ENCODE data around the gene METTL16.
"Not testable (repeated sequence)": the region's sequence is repeated elsewhere in the genome, so short reads cannot be mapped to it uniquely, and the experiment has no call there.

The METTL16 gene

DNA sequence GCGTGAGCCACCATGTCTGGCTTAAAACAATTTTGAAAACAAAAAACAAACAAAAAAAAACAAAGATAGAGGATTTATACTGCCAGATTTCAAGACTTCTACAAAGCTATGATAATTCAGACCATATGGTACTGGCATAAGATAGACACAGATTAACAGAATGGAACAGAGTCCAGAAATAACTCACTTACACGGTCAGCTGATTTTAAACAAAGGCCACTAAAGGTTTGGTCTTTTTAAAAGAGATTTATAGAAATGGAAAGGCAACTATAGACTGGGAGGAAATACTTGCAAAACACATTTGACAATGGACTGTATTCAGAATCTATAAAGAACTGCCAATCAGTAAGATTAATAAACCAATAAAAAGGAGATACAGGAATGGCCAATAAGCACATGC, 62.2 kb downstream of the METTL16 start:
- no peak for DNase-seq

DNA sequence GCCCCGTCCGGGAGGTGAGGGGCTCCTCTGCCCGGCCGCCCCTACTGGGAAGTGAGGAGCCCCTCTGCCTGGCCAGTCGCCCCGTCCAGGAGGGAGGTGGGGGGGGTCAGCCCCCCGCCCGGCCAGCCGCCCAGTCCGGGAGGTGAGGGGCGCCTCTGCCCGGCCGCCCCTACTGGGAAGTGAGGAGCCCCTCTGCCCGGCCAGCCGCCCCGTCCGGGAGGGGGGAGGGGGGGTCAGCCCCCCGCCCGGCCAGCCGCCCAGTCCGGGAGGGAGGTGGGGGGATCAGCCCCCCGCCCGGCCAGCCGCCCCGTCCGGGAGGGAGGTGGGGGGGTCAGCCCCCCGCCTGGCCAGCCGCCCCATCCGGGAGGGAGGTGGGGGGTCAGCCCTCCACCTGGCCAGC, 64.2 kb downstream of the METTL16 start:
- DNase-seq: not testable (repeated sequence)

DNA sequence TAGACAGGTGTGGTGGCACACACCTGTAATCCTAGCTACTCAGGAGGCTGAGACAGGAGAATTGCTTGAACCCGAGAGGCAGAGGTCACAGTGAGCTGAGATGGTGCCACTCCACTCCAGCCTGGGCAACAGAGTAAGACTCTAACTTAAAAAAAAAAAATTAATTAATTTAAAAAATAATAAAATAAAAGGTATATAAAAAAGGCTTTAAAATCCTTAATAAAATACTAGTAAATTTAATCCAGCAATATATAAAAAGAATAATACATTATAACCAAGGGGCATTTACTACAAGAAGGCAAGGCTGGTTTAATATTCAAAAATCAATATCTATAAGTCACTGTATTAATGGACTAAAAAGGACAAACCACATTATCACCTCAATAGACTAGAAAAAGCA, 66.0 kb downstream of the METTL16 start:
- DNase-seq: no peak

DNA sequence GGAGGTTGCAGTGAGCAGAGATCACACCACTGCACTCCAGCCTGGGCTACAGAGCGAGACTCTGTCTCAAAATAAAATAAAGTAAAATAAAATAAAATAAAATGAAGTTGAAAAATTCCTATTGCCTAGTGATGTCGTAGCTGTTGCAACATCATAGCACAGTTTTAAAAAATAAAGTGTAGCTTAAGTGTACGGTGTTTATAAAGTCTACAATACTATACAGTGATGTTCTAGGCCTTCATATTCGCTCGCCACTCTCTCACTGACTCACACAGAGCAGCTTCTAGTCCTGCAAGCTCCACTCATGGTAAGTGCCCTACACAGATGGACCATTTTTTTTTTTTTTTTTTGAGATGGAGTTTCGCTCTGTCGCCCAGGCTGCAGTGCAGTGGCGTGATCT, 67.3 kb downstream of the METTL16 start:
- no peak for DNase-seq

DNA sequence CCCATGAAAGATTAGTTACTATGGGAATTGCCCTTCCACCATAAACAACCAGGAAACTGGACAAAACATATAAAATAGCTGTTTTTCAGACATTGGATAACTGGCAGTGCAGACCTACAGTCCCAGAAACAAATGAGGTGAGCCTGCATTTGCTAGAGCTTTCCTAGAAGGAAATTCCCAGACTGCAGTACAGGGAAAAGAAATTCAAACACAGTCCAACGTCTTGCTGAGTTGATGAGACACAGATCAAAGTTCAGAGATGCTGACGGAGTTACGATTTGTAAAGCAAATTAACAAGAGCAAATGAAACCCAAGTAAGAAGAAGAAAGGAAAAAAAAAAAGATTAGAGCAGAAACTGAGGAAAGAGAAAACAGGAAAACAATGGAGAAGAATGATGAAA, 69.5 kb downstream of the METTL16 start:
- DNase-seq: no peak

DNA sequence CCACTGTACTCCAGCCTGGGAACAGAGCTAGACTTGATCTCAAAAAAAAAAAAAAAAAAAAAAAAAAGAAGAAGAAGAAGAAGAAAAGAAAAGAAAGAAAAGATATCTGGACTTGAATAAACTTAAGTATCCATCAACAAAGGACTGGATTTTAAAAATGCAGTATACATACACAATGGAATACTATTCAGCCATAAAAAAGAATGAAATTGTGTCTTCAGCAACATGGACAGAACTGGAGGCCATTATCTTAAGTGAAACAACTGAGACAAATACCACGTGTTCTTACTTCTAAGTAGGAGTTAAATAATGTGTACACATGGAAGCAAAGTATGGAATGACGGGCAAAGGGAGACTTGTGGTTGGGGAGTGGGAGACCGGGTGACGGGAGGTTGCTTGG, 70.8 kb downstream of the METTL16 start:
- DNase-seq: no peak

DNA sequence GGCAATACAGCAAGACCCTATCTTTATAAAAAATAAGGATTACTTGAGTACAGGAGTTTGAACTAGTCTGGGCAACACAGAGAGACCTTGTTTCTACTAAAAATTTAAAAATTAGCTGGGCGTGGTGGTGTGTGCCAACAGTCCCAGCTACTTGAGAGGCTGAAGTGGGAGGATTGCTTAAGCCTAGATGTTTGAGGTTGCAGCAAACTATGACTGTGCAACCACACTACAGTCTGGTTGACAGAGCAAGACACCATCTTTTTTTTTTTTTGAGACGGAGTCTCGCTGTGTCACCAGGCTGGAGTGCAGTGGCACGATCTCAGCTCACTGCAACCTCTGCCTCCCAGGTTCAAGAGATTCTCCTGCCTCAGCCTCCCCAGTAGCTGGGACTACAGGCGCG, 71.7 kb downstream of the METTL16 start:
- not testable (repeated sequence) for DNase-seq

DNA sequence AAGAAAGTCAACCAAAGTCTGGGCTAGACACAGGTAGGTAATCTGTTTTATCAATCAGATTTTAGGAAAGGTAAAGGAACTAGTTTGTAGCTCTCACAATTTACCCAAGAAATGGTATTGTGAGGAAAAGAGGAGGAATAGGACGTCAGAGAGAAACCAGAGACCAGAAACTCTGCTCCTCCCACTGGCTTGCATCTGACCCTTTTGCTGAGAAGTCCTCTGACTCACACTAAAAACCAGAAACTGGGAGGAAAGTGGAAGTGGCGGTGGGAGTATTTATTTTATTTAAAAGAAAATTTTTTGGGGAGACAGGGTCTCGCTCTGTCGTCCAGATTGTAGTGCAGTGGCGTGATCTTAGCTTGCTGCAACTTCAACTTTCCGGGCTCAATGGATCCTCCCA, 72.9 kb downstream of the METTL16 start:
- DNase-seq: no peak

DNA sequence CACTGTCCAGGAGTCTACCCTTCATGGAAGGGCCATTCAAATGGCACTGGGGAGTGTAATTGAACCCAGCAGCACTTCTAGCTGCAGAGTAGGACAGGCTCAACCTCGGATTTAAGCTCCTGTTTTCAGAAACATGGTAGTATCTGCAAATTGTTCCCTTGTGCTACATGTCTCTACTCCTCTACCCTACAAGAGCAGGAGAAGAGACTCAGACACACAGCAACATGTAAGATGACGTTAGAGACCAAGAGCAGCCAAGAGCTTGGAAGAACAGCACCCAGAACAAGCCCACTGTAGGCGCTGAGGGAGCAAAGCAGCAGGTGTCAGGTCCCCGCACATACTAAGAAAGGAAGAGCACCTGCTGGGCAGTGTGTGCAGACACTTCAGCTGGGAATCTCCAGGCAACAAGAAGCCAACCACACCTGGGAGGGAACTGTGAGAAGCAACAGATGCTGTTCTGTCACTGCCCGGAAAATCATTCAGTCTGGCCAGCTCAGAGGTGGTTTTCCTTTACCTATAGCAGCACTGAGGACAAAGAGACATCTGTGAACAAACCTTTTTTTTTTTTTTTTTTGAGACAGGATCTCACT, 75.3 kb downstream of the METTL16 start:
- no peak for DNase-seq

DNA sequence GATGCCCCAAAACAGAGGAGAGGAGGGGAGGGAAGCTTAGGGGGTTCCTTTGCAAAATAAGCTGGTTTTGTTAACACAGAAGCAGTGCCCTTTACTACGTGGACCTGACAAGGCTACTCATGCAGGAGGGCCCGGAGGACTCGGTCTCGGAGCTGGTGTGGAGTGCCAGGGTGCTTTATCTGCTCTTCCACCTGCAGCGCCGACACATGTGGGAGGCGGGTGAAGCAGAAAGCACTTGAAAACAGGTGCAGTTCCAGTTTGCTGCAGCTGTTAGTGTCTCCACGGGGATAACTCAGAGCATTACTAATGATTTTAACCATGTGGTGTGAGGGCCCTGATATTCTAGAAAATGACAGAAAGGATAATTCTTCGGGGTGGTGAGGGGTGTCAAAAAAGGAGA, 75.8 kb downstream of the METTL16 start:
- no peak for DNase-seq

DNA sequence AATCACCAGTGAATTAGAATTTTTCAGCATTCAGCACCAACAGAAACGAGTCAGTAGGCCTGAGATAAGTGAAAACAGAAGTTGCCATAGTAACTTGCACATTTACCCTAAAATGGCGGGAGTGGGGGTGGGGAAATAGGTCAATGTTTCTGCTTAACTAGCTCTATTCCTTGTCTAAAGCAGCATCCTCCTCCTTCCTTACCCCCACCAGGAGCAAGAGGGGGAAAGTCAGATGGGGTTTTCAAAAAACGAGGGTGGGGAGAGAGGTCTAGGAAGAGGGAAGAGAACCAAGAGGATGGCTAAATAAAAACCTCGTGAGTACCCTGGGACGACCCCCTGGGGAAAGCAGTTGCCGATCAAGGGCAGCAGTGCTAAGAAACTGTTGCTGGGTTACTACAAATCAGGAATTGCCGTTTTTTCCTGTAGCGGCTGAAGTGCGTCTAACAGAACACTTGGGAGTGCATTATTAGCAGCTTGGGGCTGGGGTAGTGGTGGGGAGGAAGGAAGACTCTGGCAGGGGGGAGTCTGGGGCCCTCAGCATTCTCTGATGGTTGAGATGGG, 76.4 kb downstream of the METTL16 start:
- no peak for DNase-seq

DNA sequence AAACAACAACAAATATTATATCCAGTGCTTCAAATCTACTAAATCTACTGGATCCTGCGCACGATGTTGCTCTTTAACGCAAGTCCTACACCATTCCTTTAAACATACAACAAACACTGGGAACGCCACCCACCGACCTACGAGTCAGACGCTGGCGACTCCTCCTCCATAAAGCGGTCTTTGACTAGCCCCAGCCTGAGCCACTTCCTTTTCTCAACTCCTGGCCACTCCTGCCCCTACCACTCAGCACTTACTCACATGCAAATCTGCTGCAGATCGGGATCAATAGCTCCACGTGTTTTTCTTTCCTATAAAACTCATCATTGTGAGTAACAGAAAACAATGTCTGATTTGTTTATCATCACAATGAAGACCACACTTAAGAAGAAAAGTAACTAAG, 78.0 kb downstream of the METTL16 start:
- DNase-seq: no peak

DNA sequence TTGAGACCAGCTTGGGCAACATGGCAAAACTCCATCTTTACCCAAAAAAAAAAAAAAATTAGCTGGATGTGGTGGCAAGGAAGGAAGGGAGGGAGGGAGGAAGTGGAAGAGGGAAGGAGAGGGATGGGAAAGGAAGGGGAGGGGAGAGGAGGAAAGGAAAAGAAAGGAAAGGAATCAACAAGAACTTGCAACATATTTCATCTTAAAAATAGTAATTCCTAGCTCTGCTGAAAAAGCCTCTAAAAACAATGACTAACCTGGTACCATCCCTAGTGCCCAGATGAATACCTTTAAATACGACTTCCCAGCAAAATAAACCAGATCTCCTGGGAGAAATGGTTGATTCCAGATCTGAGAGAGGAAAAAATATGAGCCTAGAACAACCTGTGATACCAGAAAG, 83.8 kb downstream of the METTL16 start:
- DNase-seq: no peak

DNA sequence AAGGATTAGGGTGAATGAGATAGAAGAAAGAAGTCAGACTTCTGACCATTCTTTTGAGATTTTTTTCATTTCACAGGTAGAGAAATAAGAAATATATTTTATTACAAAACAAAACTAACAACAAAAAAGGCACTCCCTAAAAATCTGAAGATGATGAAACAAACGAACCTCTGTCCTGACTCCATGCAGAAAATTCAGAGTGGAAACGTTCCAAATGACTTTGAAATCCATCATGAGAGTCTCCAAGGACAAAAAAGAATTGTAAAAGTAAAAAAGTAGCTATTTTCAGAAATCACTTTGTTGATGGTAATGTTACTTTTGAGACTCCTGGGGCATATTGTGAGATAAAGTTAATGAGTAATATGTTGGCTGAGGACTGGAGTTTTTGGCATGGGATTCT, 84.5 kb downstream of the METTL16 start:
- DNase-seq: no peak

DNA sequence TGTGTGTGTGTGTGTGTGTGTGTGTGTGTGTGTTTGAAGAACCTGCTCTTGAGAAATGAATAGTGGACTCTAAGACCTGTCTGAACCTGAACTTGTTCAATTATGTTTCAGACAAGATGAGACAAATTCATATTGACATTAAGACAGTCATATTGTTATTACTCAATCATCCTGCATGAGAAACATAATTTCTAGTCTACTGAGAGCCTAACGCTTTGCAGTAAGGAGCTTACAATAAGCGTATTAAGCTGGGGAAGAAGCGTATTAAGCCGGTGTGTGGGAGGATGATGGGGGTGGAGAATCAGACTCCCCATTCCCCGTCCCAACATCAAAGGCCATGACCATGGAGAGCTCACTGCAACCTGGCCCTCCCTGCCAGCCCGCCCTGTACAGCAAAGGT, 88.4 kb downstream of the METTL16 start:
- DNase-seq: no peak

DNA sequence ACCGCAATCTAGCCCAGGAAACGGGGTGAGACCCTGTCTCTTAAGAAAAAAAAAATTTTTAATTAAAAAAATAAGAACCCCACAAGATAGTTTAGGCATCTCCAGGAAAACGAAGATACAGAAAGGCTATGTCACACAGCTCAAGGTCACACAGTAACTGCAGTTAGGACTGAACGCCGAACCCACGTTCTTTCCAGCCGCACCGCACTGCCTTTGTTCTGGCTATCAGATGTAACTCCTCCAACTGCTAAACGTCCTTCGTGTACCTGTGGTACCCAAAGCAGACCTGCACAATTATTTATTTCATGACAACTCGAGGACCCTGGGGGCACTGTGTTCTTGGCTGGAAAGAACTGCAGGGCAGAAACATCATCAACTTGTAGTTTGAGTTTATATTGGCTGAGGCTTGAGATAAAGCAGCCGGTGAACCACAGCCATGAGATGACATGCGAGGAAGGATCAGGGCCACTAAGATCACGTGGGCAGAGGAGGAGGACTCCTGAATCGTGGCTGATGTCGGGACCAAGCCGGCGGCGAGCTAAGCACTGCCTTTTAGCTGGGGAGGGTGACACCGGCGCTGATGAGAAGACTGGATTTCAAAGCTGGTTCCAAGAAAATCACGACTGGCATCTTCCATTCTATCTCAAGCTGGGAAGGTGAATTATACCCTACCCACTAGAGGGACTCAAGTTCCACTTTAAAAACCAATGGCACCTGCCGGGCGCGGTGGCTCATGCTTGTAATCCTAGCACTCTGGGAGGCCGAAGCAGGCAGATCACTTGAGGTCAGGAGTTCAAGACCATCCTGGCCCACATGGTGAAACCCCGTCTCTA, 90.2 kb downstream of the METTL16 start:
- DNase-seq: no peak

DNA sequence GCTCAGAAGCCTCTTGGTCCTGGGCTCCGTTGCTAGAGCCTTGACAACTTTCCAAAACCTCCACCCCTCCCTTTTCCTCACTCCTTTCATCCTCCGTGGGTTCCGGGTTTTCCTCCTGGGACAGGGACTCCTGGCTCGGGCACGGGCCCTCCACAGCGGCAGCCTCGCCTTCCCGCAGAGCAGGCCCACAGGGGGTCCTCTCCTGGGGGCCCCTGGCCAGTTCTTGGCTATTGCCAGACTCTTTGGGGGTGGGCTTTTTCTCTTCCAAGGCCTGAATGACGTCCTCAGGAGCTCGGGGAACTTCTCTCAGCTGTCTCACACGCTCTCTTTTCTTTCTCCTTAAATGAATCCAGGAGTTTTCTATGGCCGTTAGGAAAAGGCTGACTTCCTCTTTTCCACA, 91.5 kb downstream of the METTL16 start:
- DNase-seq: no peak

DNA sequence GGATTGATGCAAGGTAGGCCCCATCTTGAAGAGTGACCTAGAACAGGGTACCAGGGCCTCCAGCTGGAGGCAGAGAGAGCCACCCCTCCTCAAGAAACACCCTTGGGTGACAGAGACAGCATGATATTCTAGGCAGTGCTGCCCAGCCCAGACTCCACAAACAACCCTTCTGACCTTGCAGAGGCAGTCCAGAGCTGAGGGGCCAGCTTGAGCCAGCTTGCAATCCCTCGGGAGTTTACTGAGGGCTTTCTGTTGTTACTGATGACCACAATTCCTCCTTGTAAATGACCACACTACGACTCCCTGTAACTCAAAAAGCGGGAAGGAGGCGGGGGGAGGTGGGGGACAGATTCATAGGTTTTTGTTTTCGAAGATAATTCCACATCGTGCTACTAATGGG, 92.2 kb downstream of the METTL16 start:
- DNase-seq: no peak

DNA sequence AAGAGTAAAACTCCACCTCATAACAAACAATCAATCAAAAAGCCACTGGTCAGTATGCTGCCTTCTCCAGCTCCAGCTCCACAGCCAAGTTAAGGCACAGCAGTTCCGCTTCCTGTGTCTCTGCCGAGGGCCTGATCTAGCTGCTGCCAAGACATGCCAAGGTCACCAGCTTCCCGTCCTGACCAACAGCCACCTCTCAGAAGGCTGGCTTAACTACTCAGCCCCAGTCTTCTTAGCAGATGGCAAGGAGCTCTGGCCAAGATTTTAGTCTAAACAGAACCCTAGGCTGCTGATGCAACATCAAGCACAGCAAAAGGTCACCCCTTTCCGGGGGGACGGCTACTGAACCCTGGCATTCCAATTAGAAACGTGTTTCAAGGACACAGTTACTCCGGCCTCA, 93.1 kb downstream of the METTL16 start:
- no peak for DNase-seq

DNA sequence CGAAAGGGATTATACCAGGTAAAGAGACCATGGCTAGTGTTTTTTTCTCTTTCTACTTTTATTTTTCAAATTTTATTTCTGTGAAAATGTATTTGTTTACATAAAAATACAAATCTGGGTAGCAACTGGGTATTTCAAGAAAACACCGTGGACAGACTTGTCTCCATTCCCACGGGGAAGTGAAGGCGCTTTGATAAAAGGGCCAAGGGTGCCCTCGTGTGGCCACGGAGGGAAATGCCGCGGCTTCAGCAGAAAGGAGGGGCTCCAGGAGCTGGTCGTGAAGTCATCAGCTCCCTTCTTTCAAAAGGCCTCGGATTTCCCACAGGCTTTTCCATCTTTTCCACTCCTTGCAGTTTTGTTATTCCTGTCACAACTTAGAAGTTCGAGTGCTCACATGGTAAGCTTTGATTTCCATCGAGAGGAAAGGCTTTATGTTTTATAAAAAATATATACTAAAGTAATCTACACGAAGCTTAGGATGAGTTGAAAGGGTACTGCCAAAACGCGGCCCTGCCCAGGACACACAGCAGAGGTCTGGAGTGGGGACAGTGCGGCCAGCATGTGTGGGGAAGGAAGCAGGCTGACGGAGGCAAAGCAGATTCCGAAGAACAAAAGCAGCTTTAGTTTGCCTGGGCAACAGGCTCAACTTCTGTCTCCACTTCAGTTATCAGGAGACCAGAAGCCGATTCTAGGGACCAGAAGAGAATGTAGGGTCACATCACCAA, 95.5 kb downstream of the METTL16 start:
- DNase-seq: peak; percentile 84

DNA sequence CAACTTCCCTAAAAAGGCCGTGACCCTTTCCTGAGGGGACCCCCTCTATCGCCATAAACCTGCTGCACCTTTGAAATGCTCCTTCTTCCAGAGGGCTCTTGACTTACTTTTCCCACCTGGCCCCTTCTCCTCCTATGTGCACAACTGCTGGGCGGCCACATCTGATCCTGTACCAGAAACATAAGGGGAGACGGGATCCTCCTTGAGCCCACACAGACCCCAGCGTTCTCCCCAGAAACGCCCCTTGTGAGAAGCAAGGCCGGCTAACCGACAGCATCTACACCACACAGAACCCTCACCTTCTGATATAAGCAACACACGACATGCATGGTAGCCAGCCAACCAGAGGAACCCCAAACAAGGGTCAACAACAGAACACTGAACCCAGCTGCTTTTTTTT, 96.6 kb downstream of the METTL16 start:
- no peak for DNase-seq

DNA sequence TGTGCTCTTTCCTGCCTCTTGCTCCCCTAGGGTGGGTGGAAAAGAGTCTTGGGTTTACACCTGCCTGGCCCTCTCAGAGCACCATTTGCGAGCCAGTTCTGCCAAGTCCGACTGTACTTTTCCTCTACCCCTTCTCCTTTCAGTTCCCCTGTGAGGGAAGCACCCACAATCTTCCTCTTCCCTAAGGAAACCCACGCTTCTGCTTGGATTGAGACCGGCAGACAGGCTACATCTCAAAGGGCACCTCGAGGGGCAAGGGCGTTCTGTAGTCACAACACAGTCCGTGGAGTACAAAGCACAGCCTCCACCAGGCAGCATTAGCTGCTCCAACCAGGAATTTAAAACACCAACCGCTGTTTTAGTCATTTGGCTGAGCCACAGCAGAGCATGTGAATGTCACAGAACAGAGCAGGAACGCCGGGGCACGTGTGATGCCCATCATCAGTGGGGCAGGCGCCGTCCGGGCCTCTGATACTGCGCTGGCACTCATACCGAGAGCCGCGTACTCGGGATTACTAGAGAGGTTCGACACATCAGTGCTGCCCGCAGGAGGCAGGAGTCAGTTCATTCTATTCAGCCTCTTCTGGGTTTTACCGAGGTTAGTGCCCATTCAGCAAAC, 97.1 kb downstream of the METTL16 start:
- DNase-seq: no peak

DNA sequence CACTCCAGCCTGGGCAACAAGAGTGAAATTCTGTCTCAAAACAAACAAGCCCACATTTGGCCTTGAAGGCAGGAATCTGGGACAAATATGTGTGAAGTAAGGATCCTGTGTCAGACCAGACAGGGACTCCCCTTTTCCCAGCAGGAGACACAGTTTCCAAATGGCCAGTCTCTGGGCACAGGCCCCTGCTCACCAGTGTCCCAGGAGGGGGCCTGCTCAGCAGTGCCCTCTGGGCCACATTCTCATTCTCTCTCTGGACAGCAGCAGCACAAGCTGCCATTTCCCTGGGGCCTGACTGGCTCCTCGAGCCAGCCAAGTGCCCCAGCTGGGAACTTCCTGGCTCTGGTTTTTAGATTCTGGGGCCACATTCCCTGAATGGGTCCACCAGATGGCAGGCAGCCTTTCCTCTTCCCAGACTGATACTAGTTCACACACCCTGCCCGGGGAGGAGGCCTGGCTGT, 99.1 kb downstream of the METTL16 start:
- no peak for DNase-seq
